Urothelium cell line (cell line): Measurements from ENCODE around the gene PGBD1.

Experiments used
- DNase-seq: peaks from one replicate; pipeline ENCODE4 v3.0.0; 2011; ENCODE audit warnings: low spot score, mixed read lengths
- FAIRE-seq: peaks from 2 replicates; lab custom pipeline; 2011; peaks lifted over from hg19 to GRCh38; lab: Jason Lieb, UNC

Gene PGBD1

DNA sequence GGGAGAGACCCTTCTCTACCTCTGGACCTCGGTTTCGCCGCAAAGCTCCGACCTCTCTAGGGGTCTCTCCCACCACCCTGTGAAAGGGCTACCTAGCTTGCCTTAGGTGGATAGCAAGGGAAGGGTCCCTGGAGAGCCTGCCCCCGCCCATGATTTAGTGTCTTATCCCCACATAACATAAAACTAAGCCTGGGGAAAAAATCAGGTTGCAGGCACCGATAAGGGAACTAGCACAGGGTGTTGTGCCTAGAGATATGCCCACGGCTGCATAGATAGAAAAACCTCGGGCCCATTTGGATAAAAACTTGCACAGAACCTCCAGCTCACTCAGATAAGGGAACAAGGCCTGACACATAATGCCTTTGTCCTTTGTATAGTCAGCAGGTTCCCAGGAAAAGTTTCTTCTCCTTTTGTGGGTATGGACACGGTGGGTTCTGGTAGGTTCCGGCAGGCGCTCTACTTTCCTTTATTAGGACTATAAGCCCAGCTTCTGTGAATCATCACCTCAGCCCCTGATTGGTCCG is 53.7 kb downstream of the PGBD1 start:
- DNase-seq (no peak), FAIRE-seq (no peak)

DNA sequence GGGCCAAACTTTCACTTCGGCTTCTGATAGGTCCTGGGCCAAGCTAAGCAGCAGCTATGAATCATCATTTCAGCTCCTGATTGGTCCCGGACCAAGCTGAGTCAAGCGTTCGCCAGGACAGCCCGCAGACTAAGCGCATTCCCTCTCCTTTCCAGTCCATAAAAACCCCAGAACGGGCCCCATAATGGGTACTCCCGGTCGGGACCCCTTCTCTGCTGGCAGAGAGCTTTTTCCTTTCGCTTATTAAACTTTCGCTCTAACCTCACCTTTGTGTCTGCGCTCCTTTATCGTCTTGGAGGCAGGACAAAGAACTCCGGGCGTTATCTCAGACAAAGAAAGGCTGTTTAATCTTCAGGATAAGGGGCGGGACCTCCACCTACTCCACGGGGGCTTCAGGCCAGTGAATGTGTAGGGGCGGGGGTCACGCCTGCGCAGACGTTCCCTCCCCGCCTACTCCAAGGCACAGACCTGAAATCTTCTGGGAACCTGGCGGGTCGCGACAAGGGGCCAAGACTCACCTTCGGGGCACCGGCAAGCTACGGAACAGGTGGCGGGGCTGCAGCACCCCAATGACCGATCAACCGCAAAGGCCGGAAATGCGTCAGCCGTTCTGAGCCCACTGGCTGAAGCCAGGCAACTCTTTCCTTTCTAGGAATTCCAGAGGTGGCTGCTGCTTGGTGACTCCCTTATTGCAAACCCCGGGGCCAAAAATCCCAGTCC is 54.4 kb downstream of the PGBD1 start, which contains the start of gene ZSCAN31:
TSS of gene ZSCAN31 (minus strand) at position 585 of the 720 bp plus-strand sequence. CDS start 6,465 bp downstream, outside the sequence.
- FAIRE-seq (no peak), DNase-seq (peak; percentile 62)

GRCh38 chr6:28336284-28337120 is 55.1 kb downstream of the PGBD1 start:
- no peak for FAIRE-seq
- no peak for DNase-seq

DNA sequence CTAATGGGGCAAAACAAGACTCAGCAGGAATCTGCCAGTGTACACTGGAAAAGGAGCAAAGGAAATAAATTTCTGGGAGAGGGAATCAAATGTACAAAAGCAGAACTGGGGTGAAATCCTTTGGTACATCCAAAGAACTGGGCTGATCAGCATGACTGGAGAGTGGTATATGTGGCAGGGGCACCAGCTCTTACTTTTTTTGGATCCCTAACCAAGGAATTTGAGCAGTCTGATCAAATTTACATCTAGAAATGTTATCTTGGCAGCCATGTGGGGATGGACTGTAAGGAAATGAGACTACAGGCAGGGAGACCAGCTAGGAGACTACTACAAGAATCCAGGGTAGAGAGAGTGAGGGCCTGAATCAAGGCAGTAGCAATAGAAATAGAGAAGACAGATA is 55.7 kb downstream of the PGBD1 start:
- DNase-seq (no peak), FAIRE-seq (no peak)

- FAIRE-seq (no peak), DNase-seq (no peak)
Measured at GRCh38 chr6:28340310-28341095, 59.1 kb downstream of the PGBD1 start.

- no peak for FAIRE-seq
Measured at GRCh38 chr6:28343898-28344677, 62.7 kb downstream of the PGBD1 start.

GRCh38 chr6:28345201-28345600 is 63.8 kb downstream of the PGBD1 start:
- FAIRE-seq (no peak), DNase-seq (no peak)

More at GRCh38 chr6:28343898-28344677, 62.7 kb downstream of the PGBD1 start:
- no peak for DNase-seq

DNA sequence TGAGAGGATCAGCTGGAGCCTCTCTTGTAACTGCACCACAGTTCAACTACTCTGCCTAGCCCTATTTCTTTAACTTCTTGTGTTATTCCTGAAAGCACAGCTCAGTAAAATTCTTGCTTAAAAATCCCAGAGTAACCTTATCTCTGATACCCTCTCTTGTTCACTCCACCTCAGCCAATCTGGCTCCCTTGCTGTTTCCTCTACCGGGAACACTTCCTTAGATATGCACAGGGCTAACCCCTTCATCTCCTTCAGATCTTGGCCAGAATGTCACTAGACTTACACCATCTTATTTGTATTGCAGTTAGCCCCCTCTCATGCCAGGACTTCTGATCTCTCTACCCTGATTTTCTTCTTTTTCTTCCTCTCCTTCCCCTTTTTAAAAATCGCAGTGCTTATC is 65.7 kb downstream of the PGBD1 start:
- DNase-seq (no peak), FAIRE-seq (no peak)

GRCh38 chr6:28349344-28349891 is 68.0 kb downstream of the PGBD1 start:
- DNase-seq, result no peak
- FAIRE-seq, result no peak

GRCh38 chr6:28349892-28350737 is 68.7 kb downstream of the PGBD1 start, which contains the start of gene ZKSCAN3:
Gene ZKSCAN3 (plus strand): TSS chr6:28349947. CDS start chr6:28359587, 9,640 bp downstream.
- no peak for FAIRE-seq
- DNase-seq, result peak; percentile 80

- DNase-seq, result no peak
Measured at GRCh38 chr6:28351087-28351486, 69.7 kb downstream of the PGBD1 start.

GRCh38 chr6:28351493-28351925 is 70.1 kb downstream of the PGBD1 start:
- DNase-seq, result no peak
- no peak for FAIRE-seq

More at GRCh38 chr6:28351087-28351486, 69.7 kb downstream of the PGBD1 start:
- FAIRE-seq, result no peak
